Epidermal melanocyte (primary cell): Measurements from ENCODE around the gene OR5L2.
"Not testable (repeated sequence)": the region's sequence is repeated elsewhere in the genome, so short reads cannot be mapped to it uniquely, and the experiment has no call there.

Experiments
- DNase-seq: peaks from one replicate; pipeline ENCODE4 v3.0.0; 2011; ENCODE audit warnings: low spot score; ENCODE audit not compliant: insufficient read length

Gene OR5L2

GRCh38 chr11:55826919-55827318, at the start of gene OR5L2:
OR5L2 (plus strand) TSS chr11:55827219; CDS start chr11:55827219, 0 bp downstream.
- DNase-seq = no peak

GRCh38 chr11:55791606-55792005, 35.4 kb upstream of the OR5L2 start:
- no peak for DNase-seq

- no peak for DNase-seq
Measured at GRCh38 chr11:55793321-55793720, 33.7 kb upstream of the OR5L2 start.

- DNase-seq = no peak
Measured at GRCh38 chr11:55795256-55795655, 31.8 kb upstream of the OR5L2 start, which contains the start of gene OR5D14. OR5D14 (plus strand) TSS chr11:55795556; CDS start chr11:55795556, 0 bp downstream.

- DNase-seq = no peak
Measured at GRCh38 chr11:55806248-55806647, 20.8 kb upstream of the OR5L2 start.

- DNase-seq = no peak
Measured at GRCh38 chr11:55811067-55811466, 16.0 kb upstream of the OR5L2 start, which contains the start of gene OR5L1. OR5L1 (plus strand) TSS chr11:55811367; CDS start chr11:55811467, 100 bp downstream.

GRCh38 chr11:55819330-55819729, 7.7 kb upstream of the OR5L2 start, which contains the start of gene OR5D18:
OR5D18 (plus strand) TSS chr11:55819630; CDS start chr11:55819630, 0 bp downstream.
- no peak for DNase-seq

GRCh38 chr11:55838452-55838851, 11.4 kb downstream of the OR5L2 start, which contains the start of gene OR5D16:
OR5D16 (plus strand) TSS chr11:55838752; CDS start chr11:55838752, 0 bp downstream.
- DNase-seq = no peak

GRCh38 chr11:55847453-55847852, 20.4 kb downstream of the OR5L2 start:
- no peak for DNase-seq

GRCh38 chr11:55849037-55849436, 22.0 kb downstream of the OR5L2 start:
- no peak for DNase-seq

GRCh38 chr11:55852141-55852540, 25.1 kb downstream of the OR5L2 start:
- DNase-seq = no peak

GRCh38 chr11:55854704-55855103, 27.7 kb downstream of the OR5L2 start:
- no peak for DNase-seq

GRCh38 chr11:55867354-55867753, 40.3 kb downstream of the OR5L2 start:
- not testable (repeated sequence) for DNase-seq

- not testable (repeated sequence) for DNase-seq
Measured at GRCh38 chr11:55872731-55873130, 45.7 kb downstream of the OR5L2 start.

- not testable (repeated sequence) for DNase-seq
Measured at GRCh38 chr11:55873146-55873545, 46.1 kb downstream of the OR5L2 start.
